Upper lobe of right lung (tissue), 1 donor: ENCODE data around the gene DOK7. TPM values are rescaled to one million over a fixed set of nuclear protein-coding genes. Genes with fewer than 3 reads are reported as not detected.

Experiments
- ATAC-seq: fragments of 200-7000 bp; cut with Tn5 transposase; one replicate; pipeline ENCODE4 v1.9.1; 2020; ENCODE audit warnings: mild to moderate bottlenecking, moderate library complexity
- DNase-seq: peaks from one replicate; pipeline ENCODE4 v3.0.0-alpha.2; 2020
- H3K27ac ChIP-seq: fragments of 200-600 bp; one replicate; pipeline ENCODE4 v1.8.0; 2022
- H3K27me3 ChIP-seq: fragments of 200-600 bp; one replicate; pipeline ENCODE4 v1.8.0; 2022; ENCODE audit warnings: mild to moderate bottlenecking
- H3K36me3 ChIP-seq: fragments of 200-600 bp; one replicate; pipeline ENCODE4 v1.8.0; 2022
- H3K4me1 ChIP-seq: fragments of 200-600 bp; one replicate; pipeline ENCODE4 v1.8.0; 2022
- H3K4me3 ChIP-seq: fragments of 200-600 bp; one replicate; pipeline ENCODE4 v1.8.0; 2022; ENCODE audit warnings: mild to moderate bottlenecking
- H3K9me3 ChIP-seq: fragments of 200-600 bp; one replicate; pipeline ENCODE4 v1.8.0; 2022
- intact Hi-C: fragments of 100-400 bp; cut with DNase I; formaldehyde crosslinking; loops from one replicate; pipeline ENCODE4 v1.11.0; 2022
- total RNA-seq: library from RNA; stranded (reverse); fragmentation: NEBNext Ultra II Directional; extraction: Animal tissue kit (Norgen Biotek cat#: 25700); gene quantifications from one replicate; pipeline ENCODE4 v1.2.1, GENCODE V29; 2021
- TF ChIP-seq, protein P1 (sequence below): fragments of 200-600 bp; IDR thresholded peaks from one replicate; pipeline ENCODE4 v1.8.0; 2022; ENCODE audit warnings: antibody characterized with exemption
- donor health status: DM: no; HTN: yes; CAD: no; lungs with severe emphysema.

The DOK7 gene
- total RNA-seq, 1 donor from 2014 or later, result 3.6 TPM

DNA sequence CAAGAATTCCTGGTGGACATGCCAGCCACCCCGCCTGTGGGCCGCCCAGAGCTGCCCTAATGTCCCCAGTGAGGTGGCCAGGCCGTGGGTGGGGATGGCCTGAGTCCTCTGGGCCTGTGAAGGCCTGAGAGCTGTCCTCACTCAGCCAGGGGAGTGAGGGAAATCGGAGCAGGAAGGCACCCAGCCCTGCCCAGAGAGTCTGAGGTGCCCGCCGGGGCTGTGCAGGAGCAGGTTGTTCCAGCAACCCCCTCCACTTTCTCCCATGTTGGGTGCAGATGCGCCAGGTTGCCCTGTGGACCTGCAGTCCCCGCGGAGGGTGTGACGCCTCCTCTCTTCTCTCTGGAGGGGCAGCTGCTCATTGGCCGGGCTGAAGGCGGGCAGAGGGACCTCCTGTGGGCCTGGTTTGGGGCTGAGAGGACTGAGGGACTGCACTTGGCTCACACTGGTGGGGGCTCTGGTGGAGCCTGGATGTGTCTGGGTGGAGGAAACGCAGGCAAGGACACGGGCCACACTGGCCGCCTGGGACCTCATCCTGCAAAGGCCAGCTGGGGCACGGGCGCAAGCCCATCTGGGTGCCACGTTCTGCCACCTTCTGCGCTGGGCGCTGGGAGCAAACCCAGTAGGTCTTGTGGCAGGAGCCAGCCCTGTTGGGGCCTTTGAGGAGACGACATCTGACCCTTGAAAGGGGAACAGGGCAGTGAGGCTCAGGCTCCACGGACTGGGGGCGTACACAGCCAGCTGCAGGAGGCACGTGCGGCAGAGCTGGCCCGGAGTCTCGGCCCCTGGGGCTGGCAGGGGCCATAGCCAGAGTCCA, 14.0 kb downstream of the DOK7 start:
- peaks cover 6% of the 10 kb centered on the region for H3K4me1 ChIP-seq
- DNase-seq (no peak), ATAC-seq (no peak)
- H3K36me3 ChIP-seq, result no peaks in the 10 kb centered on the region
- H3K27me3 ChIP-seq, result peaks cover 8% of the 10 kb centered on the region
- intact Hi-C loops, result no loop called here
- no peak overlapping the region for H3K27ac ChIP-seq
- TF ChIP-seq, protein P1, sequence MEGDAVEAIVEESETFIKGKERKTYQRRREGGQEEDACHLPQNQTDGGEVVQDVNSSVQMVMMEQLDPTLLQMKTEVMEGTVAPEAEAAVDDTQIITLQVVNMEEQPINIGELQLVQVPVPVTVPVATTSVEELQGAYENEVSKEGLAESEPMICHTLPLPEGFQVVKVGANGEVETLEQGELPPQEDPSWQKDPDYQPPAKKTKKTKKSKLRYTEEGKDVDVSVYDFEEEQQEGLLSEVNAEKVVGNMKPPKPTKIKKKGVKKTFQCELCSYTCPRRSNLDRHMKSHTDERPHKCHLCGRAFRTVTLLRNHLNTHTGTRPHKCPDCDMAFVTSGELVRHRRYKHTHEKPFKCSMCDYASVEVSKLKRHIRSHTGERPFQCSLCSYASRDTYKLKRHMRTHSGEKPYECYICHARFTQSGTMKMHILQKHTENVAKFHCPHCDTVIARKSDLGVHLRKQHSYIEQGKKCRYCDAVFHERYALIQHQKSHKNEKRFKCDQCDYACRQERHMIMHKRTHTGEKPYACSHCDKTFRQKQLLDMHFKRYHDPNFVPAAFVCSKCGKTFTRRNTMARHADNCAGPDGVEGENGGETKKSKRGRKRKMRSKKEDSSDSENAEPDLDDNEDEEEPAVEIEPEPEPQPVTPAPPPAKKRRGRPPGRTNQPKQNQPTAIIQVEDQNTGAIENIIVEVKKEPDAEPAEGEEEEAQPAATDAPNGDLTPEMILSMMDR, result no peak
- no peak overlapping the region for H3K4me3 ChIP-seq
- no peaks in the 10 kb centered on the region for H3K9me3 ChIP-seq

DNA sequence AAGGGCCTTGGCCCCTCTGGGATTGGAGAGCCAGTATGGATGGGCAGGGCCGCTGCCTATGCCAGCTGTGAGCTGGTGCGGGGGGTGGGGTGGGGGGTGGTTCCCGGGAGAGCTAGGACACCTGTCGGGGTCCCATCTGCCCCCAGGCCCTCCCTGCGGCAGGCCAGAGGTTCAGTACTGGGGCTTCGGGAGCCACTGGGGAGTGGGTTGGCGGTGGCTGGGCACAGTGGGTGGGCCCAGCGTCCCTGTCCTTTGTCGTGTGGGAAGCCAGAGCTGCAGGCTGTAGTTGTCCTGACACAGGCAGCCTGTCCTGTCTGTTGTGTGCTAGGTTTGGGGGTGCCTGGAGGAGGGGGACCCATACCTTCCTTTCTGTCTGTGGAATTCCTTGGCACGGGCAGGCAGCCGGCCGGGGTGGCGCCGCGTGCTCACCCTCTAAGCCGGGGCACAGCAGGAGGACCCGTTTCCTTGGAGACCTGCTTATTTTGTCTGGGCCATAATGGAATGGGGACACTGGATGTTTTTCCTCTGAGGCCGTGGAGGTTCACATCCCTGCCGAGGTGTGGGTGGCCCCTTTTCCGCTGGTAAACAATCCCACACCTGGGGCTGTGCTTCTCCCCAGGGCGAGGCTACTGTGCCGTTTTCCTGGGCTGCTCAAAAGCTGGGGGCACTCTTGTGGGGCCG, 14.8 kb downstream of the DOK7 start:
- intact Hi-C loops, result no loop called here
- peaks cover 11% of the 10 kb centered on the region for H3K27me3 ChIP-seq
- no peak for DNase-seq

DNA sequence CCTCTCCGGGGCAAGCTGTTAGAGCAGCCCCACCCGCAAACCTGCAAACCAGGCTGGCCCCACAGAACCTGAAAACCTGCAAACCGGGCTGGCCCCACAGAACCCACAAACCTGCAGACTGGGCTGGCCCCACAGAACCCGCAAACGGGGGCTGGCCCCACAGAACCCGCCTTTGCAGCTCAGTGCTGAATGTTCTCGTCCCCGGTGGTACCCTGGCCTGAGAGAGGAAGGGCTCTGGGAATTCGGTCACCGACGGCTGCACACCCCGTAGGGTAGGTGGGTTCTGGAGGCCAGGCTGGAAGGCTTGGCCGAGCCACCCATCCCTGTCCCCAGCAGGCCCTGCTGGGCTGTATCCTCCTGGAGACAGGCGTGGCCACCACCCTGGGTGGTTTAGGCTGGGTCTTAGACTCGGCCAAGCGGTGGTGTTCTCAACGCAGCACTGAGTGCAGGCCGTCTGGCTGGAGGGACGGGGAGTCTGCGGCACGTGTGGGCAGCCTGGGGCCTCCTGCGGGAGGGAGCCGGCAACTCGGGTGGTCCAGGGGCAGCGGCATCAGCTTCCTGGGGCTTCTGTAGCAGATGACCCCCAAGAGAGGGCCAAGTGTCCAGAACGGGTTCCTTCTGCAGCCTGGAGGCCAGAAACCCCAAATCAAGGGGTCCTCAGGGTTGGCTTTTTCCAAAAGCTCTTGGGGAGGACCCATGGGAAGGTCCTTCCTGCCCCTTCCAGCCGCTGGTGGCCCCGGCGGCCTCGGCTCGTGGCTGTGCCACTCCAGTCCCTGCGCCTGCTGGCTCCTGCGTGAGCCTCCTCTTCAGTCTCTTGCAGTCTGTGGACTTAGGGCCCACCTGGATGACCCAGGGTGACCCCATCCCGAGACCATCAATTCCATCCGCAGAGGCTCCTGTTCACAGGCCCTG, 15.6 kb downstream of the DOK7 start:
- H3K27me3 ChIP-seq, result peaks cover 16% of the 10 kb centered on the region

More for the DNA sequence above, 14.8 kb downstream of the DOK7 start:
- TF ChIP-seq, protein P1, result no peak
- ATAC-seq, result no peak
- Histone ChIP-seq H3K27ac (no peak overlapping the region), H3K4me1 (peaks cover 6% of the 10 kb centered on the region), H3K36me3 (no peaks in the 10 kb centered on the region), H3K4me3 (no peak overlapping the region), H3K9me3 (no peaks in the 10 kb centered on the region)

DNA sequence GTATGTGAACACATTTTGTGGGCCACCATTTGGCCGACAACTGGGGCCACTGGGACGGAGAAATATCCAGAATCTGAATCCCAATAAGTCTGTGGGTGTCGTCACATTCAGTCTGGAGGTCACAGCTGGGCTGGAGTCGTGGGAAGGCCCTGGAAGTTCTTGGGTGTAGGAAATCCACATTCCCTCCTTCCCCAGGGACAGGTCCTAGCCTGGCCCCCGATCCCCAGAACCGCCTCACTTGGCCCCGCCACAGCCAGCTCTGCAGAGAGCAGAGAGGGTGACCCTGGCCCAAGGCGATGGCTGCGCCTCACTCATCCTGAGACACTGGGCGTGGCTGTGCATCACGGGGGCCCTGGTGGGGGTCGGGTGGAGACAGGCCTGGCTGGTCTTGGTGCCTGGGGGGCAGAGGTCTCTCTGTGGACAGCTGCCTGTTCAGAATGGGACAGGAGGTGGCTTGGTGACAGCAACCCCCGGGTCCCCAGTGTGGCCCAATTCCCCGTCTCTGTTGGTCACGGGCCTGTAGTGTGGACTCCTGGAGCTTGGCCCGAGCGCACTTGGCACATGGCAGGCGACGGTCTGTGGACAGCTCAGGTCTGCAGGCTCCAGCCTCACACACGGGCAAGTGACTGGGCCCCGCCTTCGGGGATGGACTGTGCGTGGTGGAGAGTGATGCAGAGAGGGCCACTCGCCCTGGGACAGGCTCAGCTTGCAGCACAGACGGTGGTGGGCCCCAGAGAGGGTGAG, 16.4 kb downstream of the DOK7 start:
- no peak for ATAC-seq
- H3K4me1 ChIP-seq, result peaks cover 6% of the 10 kb centered on the region
- H3K4me3 ChIP-seq, result no peak overlapping the region
- intact Hi-C loops, result no loop called here
- no peaks in the 10 kb centered on the region for H3K36me3 ChIP-seq
- H3K27ac ChIP-seq, result no peak overlapping the region
- no peaks in the 10 kb centered on the region for H3K9me3 ChIP-seq
- no peak for DNase-seq
- peaks cover 25% of the 10 kb centered on the region for H3K27me3 ChIP-seq
- TF ChIP-seq, protein P1, result no peak

More for the DNA sequence above, 15.6 kb downstream of the DOK7 start:
- DNase-seq (no peak), ATAC-seq (no peak)
- peaks cover 6% of the 10 kb centered on the region for H3K4me1 ChIP-seq
- intact Hi-C loops, result no loop called here
- H3K27ac ChIP-seq, result no peak overlapping the region
- no peak overlapping the region for H3K4me3 ChIP-seq
- TF ChIP-seq, protein P1, result no peak
- no peaks in the 10 kb centered on the region for H3K9me3 ChIP-seq
- H3K36me3 ChIP-seq, result no peaks in the 10 kb centered on the region
